ENCODE measurements around the gene LRCH1.

LRCH1 gene

GRCh38 chr13:46587807-46588418 lies 34.9 kb downstream of the LRCH1 start:
- in situ Hi-C loops (cut with HindIII; ENCODE audit: low sequenced_read_pairs), result no loop called here

DNA sequence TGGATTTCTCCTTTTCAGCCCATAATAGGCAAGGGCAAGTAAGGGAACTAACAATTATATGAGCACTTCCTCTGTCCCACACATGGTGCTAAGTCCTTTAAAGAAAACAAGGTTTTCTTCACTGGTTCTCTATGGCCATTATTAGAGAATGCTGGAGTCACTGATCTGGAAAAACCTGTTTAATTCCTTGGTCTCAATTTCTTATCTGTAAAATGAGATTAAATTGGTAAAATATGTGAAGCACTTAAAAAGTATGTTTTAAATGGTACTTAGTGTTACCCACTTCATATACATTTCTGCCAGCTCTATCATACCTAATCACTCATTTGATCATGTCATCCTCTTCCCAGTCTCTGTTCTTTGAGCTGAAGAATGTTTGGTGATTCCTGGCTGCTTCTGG lies 39.4 kb downstream of the LRCH1 start:
- in situ Hi-C loops (cut with HindIII; ENCODE audit: low sequenced_read_pairs), result no loop called here

GRCh38 chr13:46593398-46593797 lies 40.4 kb downstream of the LRCH1 start:
- in situ Hi-C loops (cut with HindIII; ENCODE audit: low sequenced_read_pairs), result no loop called here

GRCh38 chr13:46594374-46595078 lies 41.6 kb downstream of the LRCH1 start:
- in situ Hi-C loops (cut with HindIII; ENCODE audit: low sequenced_read_pairs), result no loop called here

DNA sequence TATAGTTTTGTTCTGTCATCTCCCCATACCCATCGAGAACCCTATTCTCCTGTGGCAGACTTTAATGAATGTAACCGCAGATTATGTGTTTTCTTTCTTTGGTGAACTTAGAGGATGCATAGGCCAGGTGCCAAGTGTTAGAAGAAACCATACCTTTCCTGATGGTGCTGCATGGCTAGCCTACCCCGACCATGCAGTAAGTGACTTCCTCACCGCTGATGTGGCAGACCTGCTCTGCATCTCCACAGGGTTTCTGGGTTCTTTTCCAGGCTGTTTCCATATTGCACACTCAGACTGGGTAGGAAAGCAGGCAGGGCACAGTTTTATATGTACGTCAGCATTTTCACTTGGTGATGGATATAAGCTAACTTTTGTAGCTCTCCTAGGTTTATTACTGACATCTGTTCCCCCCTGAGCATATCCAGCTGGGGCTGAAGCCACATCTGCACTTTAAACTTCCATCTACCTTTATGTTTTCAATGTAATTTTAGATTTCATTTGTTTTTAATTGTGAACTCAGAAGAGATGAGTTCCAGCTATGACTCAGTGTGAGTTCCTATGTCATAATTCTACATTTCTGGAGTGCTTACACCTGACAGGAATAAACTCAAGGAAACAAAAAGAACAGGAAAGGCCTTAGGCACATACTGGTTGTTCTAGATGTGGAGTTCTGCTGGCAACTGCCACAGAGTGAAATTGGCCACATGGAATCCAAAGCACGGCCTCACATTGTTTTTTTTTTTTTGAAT lies 42.3 kb downstream of the LRCH1 start:
- in situ Hi-C loops (cut with HindIII; ENCODE audit: low sequenced_read_pairs), result no loop called here

- in situ Hi-C loops (cut with HindIII; ENCODE audit: low sequenced_read_pairs), result no loop called here
Measured at GRCh38 chr13:46595885-46596275, 42.9 kb downstream of the LRCH1 start.

DNA sequence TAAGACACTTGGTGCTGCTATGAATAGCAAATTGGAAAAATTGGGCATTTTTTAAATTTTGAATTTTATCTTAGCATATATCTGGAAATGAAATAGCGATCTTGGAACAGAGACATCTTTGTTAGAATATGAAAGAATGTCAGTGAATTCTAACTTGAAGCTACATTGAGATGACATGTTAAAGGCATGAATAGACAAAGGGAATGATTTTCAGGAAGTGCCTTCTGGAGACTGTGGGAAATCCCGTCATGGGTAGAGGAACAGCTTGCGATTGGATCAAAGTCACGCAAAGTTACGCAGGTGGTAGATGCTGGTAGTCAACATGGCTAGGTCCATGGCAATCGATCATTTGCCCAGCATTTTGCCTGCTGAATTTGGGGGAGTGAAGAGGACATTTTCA lies 43.5 kb downstream of the LRCH1 start:
- in situ Hi-C loops (cut with HindIII; ENCODE audit: low sequenced_read_pairs), result no loop called here

DNA sequence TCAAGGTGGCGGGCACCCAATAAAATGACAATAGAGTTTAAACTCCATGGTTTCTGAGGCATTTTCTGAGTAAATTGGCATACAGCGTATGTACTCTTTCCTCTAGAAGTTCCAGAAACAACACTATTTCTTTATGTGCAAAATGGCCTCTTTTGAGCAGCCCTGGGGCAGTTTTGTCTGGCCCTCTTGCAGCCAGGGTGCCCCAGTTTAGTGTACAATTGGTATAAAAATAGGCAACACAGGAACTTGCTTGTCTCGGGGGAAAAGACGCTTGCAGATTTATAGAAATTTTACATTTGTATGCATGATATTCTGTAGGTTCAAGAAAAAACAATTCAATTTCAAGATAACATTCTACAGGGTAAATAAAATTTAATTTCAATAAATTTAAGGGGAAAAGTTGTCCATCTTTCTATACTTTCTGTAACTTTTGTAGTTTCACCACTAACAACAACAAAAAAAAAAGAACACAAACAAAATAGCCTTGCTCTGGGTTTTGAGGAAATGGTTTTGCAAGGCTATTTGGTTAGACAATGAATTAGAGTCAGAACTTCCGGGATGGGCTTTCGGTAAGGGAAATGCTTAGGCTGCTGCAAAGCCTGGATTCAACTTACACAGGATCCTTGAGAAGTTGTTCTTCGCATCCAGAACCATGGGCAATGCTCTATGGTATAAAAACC lies 45.3 kb downstream of the LRCH1 start:
- in situ Hi-C loops (cut with HindIII; ENCODE audit: low sequenced_read_pairs), result no loop called here

DNA sequence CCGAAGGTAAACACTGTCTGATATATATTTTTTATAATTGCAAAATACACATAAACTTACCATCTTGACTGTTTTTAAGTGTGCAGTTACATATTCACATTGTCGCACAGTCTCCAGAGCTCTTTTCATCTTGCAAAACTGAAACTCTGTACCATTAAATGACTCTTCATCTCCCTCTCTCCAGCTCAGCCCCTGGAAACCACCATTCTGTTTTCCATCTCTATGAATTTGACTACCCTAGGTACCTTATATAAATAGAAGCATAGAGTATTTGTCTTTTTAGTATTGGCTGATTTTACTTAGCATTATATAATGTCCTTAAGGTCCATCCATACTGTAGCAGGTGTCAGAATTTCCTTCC lies 45.8 kb downstream of the LRCH1 start:
- in situ Hi-C loops (cut with HindIII; ENCODE audit: low sequenced_read_pairs), result no loop called here

- in situ Hi-C loops (cut with HindIII; ENCODE audit: low sequenced_read_pairs), result no loop called here
Measured at GRCh38 chr13:46600943-46601311, 48.0 kb downstream of the LRCH1 start.

GRCh38 chr13:46602531-46602930 lies 49.6 kb downstream of the LRCH1 start:
- in situ Hi-C loops (cut with HindIII; ENCODE audit: low sequenced_read_pairs), result no loop called here

DNA sequence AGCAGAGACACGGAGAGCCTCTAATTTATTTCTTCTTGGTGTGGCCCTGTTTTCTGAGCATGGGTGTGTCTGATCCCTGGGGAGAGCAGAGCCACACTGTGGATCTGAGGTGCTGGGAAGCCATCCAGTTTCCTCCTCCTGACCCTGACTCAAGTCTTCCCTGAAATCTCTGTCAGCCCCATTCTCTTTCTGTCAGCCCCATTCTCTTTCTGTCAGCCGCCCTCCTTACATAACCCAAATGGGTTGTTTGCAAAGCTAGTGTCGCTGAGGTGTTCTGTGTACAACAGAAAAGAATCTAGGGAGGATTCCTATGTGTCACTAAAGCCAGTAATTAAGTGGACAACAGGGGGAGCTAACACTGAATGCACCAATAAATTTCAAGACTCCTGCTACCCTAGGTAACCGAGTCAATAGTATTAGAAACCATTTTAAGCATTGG lies 50.2 kb downstream of the LRCH1 start:
- in situ Hi-C loops (cut with HindIII; ENCODE audit: low sequenced_read_pairs), result no loop called here

- in situ Hi-C loops (cut with HindIII; ENCODE audit: low sequenced_read_pairs), result no loop called here
Measured at GRCh38 chr13:46604226-46604990, 51.4 kb downstream of the LRCH1 start.

- in situ Hi-C loops (cut with HindIII; ENCODE audit: low sequenced_read_pairs), result no loop called here
Measured at GRCh38 chr13:46605076-46605824, 52.3 kb downstream of the LRCH1 start.

DNA sequence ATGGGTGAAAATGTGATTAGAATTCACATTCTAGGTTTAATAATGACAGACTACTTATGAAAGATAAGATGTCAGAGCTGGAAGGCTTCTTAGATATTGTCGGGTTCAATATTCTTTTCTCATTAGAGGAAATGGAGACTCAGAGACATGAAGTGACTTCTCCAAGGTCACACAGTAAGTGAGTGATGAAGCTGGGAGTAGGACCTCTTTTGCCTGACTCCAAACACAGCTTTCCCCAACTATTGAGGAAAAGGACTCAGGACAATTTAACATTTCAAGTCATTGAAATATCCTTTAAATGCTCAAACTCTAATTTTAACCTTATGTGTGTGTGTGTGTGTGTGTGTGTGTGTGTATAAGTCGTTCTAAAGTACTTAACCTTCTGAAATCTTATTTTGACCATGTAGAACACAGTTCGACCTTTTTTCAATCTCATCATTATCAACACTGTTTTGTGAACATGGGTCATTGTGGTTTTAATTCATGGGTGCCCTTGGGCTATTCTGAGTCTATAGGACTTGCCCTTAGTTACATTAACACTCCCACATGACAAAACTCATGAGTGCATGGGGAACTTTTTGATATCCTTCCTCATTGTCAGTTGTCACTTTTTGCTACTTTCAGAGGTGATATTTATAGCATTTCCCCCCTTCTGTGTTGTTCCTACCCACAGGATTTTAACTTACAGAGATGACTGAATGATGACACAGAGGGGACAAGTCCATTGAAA lies 53.0 kb downstream of the LRCH1 start:
- in situ Hi-C loops (cut with HindIII; ENCODE audit: low sequenced_read_pairs), result no loop called here

GRCh38 chr13:46606970-46607369 lies 54.0 kb downstream of the LRCH1 start:
- in situ Hi-C loops (cut with HindIII; ENCODE audit: low sequenced_read_pairs), result no loop called here

DNA sequence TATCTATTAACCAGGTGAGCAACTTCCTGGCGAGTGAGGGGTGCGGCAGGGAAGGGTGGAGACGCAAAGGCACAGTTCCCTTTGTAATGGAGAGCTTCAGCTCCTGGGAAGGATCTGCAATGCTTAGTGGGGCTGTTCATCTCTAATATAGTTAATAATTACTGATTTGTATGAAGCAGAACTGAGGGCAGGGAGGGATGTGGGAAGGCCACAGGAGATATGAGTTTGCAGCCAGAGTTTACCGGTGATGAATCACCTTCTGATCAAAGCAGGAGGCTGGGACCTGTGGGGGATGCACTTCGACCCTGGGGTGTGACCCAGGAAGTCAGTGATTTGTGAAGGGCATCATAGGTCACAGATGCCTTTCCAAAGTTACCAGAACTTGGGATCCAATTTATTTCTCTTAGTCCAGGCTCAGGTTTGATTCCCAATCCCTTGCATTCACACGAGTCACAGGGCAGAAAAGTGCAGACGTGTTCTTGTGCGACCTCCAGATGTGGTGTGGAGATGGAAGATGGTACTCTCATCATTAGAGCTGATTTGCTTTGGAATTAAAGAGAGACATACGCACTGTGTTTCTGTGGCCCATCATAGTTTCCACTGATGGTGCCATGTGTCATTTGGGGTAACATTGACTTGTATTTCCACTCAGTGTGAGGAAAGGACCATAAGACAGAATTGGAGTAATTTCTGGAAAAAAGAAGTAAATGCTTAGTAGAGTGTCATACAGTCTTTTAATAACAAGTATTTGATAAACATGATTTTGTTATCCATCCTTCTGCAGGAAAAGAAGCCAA lies 55.0 kb downstream of the LRCH1 start:
- in situ Hi-C loops (cut with HindIII; ENCODE audit: low sequenced_read_pairs), result no loop called here

DNA sequence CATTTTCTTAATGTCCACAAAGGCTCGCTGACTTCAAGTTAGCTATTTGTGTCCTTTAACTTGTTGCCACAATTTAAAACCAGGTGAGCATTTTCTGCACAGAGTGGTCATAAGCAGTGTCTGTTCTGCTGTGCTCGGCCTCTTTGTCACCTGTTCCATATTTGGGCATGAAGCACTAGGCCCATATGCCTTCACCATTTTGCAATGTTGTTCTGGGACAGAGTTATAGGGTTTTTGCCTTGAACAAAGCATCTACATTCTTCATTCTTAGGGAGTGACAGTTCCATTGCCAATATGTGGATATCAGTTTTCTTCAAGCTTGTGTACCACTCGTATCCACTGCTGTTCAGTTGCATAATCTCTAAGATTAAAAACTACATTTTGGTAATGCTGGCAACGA lies 56.1 kb downstream of the LRCH1 start:
- in situ Hi-C loops (cut with HindIII; ENCODE audit: low sequenced_read_pairs), result no loop called here

DNA sequence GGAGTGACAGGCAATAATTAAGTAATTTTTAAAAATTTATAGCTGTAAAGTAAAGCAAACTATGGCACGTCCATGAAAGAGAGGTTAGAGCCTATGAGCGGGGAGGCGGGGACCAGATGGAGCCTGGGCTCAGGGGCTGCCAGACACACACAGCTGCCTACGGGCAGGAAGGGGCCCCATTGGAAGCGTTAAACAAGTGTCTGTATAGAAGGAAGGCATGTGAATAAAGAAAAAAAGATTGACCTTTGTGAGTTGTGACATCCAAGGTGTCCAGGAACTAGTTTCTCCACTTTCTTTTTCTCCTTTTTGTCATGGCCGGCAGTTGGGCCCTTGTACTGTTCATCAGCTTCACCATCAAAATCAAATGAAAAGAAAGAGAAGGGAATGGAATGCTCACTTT lies 56.8 kb downstream of the LRCH1 start:
- in situ Hi-C loops (cut with HindIII; ENCODE audit: low sequenced_read_pairs), result no loop called here

Measured in endothelial cell of hepatic sinusoid (primary cell).